NAMALWA (cell line): ENCODE results near the gene TTLL1.
"Not testable (repeated sequence)": the region's sequence is repeated elsewhere in the genome, so short reads cannot be mapped to it uniquely, and the experiment has no call there.

Source experiments
- DNase-seq: peaks from one replicate; pipeline ENCODE4 v3.0.0-alpha.2; 2015; ENCODE audit warnings: low spot score

TTLL1 gene

GRCh38 chr22:43110444-43110926, 21.3 kb upstream of the TTLL1 start, which contains the start of gene BIK:
Gene BIK, plus strand, starts transcription at chr22:43110750. Its CDS starts 13,273 bp downstream, at chr22:43124023.
- peak; percentile 91 for DNase-seq

GRCh38 chr22:43109921-43110443, 20.8 kb upstream of the TTLL1 start:
- no peak for DNase-seq

- no peak for DNase-seq
Observed at GRCh38 chr22:43109511-43109910, 20.3 kb upstream of the TTLL1 start.

- no peak for DNase-seq
Observed at GRCh38 chr22:43106302-43106701, 17.1 kb upstream of the TTLL1 start.

- DNase-seq: not testable (repeated sequence)
Observed at GRCh38 chr22:43104950-43105349, 15.8 kb upstream of the TTLL1 start.

- not testable (repeated sequence) for DNase-seq
Observed at GRCh38 chr22:43104056-43104625, 14.9 kb upstream of the TTLL1 start.

GRCh38 chr22:43101306-43101705, 12.1 kb upstream of the TTLL1 start:
- DNase-seq: no peak

GRCh38 chr22:43100225-43100624, 11.0 kb upstream of the TTLL1 start:
- no peak for DNase-seq

GRCh38 chr22:43099095-43099494, 9.9 kb upstream of the TTLL1 start:
- no peak for DNase-seq

GRCh38 chr22:43098356-43098755, 9.2 kb upstream of the TTLL1 start:
- no peak for DNase-seq

- no peak for DNase-seq
Observed at GRCh38 chr22:43096420-43096819, 7.2 kb upstream of the TTLL1 start.

GRCh38 chr22:43094551-43094950, 5.4 kb upstream of the TTLL1 start:
- DNase-seq: no peak

GRCh38 chr22:43094085-43094484, 4.9 kb upstream of the TTLL1 start:
- peak; percentile 71 for DNase-seq

GRCh38 chr22:43092085-43092484, 2.9 kb upstream of the TTLL1 start:
- no peak for DNase-seq

GRCh38 chr22:43090130-43090789, 1.1 kb upstream of the TTLL1 start:
- DNase-seq: peak; percentile 93

GRCh38 chr22:43088627-43088983, 586 bp downstream of the TTLL1 start:
- peak; percentile 27 for DNase-seq

GRCh38 chr22:43085658-43086606, 3.3 kb downstream of the TTLL1 start:
- DNase-seq: no peak

- no peak for DNase-seq
Observed at GRCh38 chr22:43081968-43082367, 7.2 kb downstream of the TTLL1 start.

- DNase-seq: no peak
Observed at GRCh38 chr22:43080616-43081015, 8.6 kb downstream of the TTLL1 start.

GRCh38 chr22:43079742-43080141, 9.4 kb downstream of the TTLL1 start:
- DNase-seq: no peak

- DNase-seq: no peak
Observed at GRCh38 chr22:43078522-43078921, 10.7 kb downstream of the TTLL1 start.

- no peak for DNase-seq
Observed at GRCh38 chr22:43077121-43077877, 11.9 kb downstream of the TTLL1 start.
